HG02798 (cell line): ENCODE results near the gene HUNK.
"Not testable (repeated sequence)": the region's sequence is repeated elsewhere in the genome, so short reads cannot be mapped to it uniquely, and the experiment has no call there.

Experiments
- ATAC-seq: cut with Tn5 transposase; IDR thresholded peaks from one replicate; pipeline ENCODE4 v1.9.1; 2021; ENCODE audit warnings: mild to moderate bottlenecking; ENCODE audit not compliant: unreplicated experiment, poor library complexity

The HUNK gene

GRCh38 chr21:31872452-31873274 is at the start of gene HUNK:
HUNK (plus strand) TSS chr21:31873020; CDS start chr21:31873675, 655 bp downstream.
- ATAC-seq: no peak

DNA sequence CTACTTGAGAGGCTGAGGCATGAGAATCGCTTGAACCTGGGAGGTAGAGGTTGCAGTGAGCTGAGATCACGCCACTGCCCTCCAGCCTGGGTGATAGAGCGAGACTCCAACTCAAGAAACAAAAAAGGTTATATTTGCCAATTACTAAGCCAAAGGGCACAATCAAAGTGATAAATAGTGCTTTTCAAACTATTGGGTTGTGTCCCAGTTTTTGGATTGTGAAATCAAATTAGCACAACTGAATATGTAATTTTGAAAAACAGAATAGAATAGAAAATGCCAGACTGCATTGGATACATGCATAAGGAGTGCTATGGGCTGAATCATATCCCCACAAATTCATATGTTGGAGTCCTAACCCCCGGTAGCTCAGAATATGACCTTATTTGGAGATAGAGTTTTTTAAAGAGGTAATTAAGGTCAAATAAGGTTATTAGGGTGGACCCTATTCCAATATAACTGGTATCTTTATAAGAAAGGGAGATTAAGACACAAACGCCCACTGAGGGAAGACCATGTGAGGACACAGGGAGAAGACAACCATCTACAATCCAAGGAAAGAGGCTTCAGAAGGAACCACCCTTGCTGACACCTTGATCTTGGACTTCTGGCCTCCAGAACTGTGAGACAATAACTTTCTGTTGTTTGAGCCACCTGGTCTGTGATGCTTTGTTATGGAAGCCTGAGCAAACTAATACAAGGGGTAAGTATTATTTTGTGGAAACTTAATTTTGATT is 42.9 kb upstream of the HUNK start:
- no peak for ATAC-seq

DNA sequence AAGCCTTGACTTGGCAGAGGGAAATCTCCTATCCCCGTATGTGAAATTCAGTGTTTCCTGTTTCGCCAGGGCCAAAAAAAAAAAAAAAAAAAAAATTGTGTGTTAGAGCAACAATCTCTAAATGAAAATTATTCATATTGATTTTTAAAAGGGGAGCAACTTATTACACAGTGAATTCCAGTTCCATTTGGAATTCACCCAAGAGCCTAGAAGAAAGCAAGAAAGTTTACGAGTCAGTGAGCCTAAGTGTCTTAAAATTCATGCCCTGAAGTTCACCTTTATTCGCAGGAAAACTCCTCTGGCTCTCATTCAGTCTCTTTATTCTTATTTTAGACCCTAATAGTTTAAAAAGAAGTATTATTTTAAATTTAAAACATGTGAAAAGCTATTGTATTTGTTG is 42.1 kb upstream of the HUNK start:
- ATAC-seq: no peak

GRCh38 chr21:31837041-31837440 is 35.8 kb upstream of the HUNK start:
- no peak for ATAC-seq

DNA sequence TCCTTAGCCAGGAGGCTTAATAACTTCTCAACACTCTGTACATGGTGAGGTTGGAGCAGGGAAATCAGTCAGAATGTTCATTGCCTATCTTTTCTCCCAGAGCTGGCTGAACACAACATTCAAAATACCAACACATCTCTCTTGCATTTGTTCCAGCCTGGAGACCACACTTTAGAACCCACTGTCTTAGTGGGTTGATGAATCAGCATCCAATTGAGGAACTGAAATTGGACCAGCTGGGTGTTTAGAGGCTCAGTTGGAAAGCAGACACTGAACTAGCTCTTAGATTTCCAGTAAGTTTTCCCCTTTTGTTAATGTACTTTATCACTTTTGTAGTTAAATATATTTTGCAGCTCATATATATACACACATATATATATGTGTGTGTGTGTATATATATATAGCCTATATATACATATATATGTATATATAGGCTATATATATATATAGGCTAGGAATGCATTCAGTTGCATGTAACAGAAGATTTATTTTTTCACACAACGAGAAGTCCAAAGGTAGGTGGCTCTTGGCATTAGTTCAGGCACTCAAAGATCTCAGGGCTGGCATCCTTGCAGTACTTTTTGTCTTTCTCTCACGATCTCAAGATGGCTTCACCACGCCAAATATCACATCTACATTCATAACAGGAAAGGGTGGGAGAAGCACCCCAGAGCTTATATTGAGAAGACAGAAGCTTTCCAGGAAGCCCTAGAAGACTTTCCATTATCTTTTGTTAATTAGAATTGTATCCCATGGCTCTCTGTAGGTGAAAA is 35.0 kb upstream of the HUNK start:
- ATAC-seq: no peak

- no peak for ATAC-seq
Observed at GRCh38 chr21:31838586-31839355, 34.0 kb upstream of the HUNK start.

- no peak for ATAC-seq
Observed at GRCh38 chr21:31844206-31844605, 28.6 kb upstream of the HUNK start.

DNA sequence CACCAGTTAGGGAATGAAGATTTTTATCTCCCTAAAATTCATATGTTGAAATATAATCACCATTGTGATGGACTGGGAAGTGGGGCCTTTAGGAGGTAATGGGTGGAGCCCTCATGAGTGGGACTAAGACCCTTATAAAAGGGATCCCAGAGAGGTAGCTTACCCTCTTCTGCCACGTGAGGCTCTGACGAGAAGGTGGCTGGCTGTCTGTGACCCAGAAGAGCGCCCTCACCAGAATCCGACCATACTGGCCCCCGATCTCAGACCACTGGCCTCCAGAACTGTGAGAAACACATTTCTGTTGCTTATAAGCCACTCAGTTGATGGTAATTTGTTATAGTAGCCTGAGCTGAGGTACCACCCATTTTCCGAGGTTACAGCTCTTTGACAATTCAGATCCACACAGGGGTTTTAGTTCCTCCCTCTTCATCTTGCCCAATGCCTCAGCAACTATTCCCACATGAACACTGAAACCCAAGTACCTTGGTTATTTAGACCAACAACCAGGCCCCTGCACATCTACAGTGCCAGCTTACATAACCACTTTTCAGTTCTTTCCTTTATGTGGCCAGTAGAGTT is 27.6 kb upstream of the HUNK start:
- ATAC-seq: no peak

DNA sequence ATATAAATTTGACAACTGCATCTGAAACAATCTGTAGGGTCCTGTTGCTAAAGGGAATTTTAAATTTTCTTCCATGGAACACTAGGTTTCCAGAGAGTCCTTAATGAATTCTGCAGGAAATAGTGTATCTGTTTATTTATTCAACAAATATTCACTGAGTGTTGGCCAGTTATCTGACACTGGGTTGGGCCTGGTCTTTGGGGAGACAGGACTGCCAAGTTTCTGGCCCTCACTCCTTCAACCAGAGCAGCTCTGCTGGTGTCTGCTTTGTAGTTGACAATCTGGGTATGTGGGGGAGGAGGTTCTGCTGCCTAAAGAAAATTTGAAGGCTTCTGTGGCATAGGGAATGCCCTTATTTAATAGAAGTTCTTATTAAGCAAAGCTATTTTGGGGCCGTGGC is 26.1 kb upstream of the HUNK start:
- no peak for ATAC-seq

DNA sequence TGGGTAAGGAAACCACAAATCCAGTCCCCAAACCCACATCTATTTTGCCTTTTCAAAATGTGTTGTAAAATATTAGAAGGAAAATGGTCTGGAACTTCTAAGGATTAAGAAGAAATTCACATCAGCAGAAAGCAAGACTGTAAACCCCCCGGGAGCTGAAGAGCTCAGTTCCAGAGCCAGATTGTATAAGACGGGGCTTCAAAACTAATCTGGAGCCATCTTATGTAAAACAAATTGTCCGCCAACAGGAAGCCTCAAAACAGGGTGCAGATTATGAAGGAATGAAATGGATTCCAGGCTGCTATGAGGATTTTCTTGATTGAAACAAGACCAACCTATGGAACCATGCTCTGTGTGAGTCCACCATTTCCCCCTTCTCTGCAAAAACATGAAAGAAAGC is 25.1 kb upstream of the HUNK start:
- no peak for ATAC-seq

DNA sequence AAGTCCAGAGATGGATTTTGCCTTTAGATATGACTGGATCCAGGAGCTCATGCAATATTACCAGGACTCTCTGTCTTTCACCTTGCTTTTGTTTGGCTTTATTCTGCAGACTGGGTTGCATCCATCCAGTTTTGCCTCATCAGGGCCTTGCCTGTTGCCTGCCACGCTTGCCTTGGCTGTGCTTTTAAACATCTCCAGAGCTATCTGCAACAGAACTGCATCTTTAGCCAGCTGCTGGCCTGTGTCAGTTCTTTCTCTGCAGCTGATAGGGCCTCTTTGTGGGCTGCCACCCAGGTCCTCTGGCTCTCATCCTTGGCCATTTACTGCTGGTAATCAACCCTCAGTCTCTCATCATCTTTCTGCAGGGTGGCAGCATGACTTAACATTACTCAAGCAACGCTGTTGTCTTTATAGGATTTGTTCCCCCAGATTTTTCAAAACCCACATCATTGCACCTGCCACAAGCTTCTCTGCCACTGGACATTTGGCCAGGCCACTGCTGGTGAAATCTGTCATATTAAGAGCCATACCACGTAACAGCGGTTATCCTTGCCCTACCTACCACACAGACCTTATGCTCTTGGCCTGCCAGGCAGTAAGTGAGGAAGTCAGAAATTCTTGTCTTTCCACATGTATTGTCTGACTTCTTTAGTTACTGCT is 24.4 kb upstream of the HUNK start:
- no peak for ATAC-seq

DNA sequence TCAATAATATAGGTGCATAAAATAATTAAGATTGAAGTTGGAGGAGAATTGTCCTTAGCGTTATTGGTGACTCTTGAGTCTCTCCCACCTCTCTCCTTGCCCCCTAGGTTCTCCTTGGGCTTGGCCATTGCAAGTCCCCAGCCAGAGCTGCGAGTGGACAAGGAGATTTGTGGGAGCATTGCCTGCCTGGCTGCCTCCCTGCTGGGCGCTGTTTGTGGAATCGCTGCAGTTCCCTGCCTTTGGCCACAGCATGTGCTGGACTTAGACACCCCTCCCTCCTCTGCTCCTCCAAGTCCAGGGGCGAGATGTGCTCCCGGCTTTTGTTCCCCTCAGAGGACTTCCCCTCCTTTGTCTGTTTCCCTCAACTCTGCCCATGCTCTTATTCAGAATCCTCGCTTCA is 21.9 kb upstream of the HUNK start:
- ATAC-seq: no peak

GRCh38 chr21:31855180-31855579 is 17.6 kb upstream of the HUNK start:
- ATAC-seq: no peak

DNA sequence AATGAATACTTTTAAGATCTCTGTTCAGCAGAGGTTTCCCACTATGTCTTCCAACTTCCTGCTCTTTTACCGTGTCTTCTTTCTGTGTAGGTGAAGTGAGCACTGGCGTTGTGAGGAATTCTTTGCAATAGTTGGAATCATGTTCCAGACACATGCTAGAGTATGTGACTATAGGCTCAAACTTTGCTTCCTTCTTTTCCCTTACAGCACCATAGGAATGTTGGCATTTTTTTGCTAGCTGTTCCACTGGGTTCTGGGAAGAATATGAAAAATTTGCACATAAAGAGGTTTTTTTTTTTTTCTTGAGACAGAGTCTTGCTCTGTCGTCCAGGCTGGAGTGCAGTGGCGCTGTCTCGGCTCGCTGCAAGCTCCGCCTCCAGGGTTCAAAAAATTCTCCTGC is 15.7 kb upstream of the HUNK start:
- ATAC-seq: no peak

DNA sequence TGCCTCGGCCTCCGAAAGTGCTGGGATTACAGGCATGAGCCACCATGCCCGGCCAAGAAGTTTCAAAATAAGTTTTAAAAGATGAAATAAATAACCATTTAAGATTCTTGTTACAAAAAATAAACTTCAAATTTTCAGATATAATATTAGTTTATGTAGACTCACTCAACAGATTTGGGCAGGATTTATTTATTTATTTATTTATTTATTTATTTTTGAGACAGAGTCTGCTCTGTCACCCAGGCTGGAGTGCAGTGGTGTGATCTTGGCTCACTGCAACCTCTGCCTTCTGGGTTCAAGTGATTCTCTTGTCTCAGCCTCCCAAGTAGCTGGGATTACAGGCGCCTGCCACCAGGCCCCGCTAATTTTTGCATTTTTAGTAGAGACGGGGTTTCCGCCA is 15.2 kb upstream of the HUNK start:
- ATAC-seq: not testable (repeated sequence)

- ATAC-seq: no peak
Observed at GRCh38 chr21:31860851-31861250, 12.0 kb upstream of the HUNK start.

DNA sequence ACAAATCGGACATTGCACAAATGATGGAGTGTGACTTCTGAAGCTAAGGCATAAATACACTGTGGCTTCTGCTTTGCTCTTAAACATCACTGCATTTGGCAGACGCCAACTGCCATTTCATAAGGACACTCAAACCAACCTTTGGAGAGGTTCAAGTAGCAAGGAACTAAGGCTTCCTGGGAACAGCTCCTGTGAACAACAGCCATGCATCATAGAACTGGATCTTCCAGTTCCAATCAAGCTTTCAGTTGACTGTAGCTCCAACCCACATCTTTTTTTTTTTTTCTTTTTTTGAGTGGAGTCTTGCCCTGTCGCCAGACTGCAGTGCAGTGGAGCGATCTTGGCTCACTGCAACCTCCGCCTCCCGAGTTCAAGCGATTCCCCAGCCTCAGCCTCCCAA is 10.7 kb upstream of the HUNK start:
- ATAC-seq: no peak

- no peak for ATAC-seq
Observed at GRCh38 chr21:31865429-31865970, 7.3 kb upstream of the HUNK start.

GRCh38 chr21:31866077-31866511 is 6.7 kb upstream of the HUNK start:
- peak; percentile 69 for ATAC-seq
